GM21723 (cell line): ENCODE measurements around the gene EXT2.

ENCODE experiments used
- ATAC-seq: cut with Tn5 transposase; IDR thresholded peaks from one replicate; pipeline ENCODE4 v1.9.1; 2021; ENCODE audit warnings: mild to moderate bottlenecking, moderate library complexity; ENCODE audit not compliant: unreplicated experiment

Gene EXT2

DNA sequence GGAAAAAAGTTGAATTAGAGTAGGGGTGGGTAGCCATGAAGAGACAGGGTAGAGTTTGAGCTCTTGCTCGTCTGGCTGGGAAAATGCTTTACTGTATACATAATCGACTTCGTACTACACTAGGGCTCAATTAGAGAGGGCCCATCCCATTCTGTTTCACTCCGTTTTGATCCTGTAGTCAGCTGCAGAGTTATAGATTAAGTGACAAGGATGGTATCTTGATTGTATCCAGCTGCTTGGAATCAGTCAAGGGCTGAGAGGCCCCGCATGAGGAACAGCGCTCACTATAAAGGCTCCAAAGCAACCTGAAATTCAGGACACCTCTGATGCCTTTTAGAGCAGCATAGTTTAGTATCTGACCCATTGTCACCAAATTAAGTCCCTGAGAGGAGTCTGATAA lies 132.9 kb downstream of the EXT2 start:
- ATAC-seq: no peak

GRCh38 chr11:44229098-44229497 lies 133.6 kb downstream of the EXT2 start:
- no peak for ATAC-seq

- no peak for ATAC-seq
Observed at GRCh38 chr11:44229624-44230023, 134.1 kb downstream of the EXT2 start.

DNA sequence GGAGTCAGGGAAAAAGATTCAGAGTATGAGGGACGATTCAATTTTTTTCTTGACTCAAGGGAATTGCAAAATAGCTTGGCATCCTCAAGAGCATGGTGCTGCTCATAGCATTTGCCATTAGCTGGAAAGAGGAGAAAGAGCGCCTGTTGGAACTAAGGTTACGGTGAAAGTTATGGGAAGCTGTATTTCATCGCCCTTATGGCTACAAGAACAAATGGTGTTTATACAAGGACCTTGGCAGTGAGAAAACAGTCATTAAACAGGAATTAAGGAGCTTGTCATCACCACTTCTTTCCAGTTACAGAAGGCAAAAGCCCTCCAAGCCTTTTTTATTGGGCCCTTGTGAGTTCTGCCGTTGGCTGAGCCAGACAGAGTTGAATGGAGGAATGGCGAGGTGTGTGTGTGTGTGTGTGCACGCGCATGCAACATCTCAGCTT lies 140.3 kb downstream of the EXT2 start:
- ATAC-seq: no peak

DNA sequence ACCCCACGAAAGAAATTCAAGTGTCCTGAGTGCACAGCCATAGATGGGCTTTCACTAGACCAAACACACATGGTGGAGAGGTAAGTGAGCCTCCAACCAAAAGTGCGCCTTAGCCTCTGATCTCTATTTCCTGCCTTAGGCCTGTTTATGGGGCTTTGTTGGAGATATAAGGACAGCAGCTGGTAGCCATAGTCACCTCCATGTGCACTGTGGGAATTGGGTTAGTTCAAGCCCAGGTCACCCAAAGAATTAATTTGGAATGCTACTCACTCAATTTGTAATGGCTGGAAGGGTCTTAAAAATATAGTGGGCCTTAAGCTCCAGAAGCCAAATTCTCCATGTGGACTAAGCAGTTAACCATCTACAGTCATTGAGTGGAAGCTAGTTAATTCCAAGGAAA lies 140.8 kb downstream of the EXT2 start:
- ATAC-seq: no peak

DNA sequence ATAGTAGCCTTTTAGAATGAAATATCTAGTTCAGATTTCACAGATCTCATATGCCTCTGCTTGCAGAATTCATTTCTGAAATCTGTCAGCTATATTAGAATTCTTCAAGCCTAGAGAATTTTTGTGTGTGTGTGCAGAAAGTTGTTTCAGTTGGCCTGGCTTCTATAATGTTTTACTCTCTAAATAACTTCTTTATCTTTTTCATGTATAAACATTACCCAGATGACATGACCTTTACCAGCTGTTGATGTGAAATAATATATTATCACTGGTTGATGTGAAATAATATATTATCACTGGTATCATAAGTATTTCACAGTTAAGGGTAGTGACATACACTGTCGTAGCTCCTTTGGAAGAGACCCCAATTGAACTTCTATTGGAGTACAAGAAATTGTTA lies 141.7 kb downstream of the EXT2 start:
- ATAC-seq: no peak

GRCh38 chr11:44241851-44242250 lies 146.4 kb downstream of the EXT2 start:
- no peak for ATAC-seq

- ATAC-seq: no peak
Observed at GRCh38 chr11:44243086-44243485, 147.6 kb downstream of the EXT2 start.

DNA sequence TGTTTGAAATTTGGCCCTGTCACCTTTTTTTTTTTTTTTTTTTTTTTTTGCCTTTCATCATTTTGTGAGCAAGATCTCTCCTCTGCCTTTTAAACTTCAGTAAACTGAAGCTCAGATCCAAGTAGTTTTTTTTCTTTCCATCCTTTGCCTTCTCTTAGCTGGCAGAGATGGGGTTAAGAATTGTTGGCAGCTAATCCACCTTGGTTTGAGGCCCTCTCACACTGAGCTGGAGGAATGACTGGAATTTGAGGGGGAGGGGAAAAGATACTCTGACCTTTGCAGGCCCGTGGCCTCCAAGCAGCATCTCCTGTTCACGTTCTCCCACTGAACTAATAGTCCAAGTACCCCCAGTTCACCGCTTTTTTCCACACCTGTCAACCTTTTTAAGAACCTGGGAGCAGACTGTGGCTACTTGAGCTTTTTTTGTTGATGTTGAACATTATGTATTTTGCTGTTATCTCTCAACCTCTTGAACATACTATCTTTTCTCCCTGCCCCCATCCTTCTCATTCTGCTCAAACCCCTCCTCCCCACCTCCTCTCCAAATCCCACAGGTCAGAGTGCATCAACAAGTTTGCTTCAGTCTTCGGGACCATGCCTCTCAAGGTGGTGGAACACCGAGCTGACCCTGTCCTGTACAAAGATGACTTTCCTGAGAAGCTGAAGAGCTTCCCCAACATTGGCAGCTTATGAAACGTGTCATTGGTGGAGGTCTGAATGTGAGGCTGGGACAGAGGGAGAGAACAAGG lies 148.3 kb downstream of the EXT2 start:
- no peak for ATAC-seq

GRCh38 chr11:44244639-44245310 lies 149.3 kb downstream of the EXT2 start:
- no peak for ATAC-seq

DNA sequence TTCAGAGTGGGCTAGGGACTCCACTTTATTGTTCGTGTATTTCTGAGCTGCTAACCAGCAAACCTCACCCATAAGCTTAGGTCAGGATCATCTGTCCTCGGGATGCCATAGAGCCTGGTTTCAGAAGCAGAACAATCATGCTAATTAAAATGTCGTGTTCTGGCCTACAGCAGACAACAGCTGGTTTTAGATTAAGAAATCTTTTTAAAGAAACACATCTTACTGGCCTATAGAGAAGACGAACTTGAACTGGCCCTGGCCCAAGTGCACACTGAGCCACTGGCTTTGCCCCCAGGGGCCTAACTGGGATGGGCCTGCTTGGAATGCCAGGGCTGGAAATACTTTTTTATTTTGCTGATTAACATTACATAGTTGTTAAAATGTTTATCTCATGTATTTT lies 151.2 kb downstream of the EXT2 start:
- ATAC-seq: no peak

DNA sequence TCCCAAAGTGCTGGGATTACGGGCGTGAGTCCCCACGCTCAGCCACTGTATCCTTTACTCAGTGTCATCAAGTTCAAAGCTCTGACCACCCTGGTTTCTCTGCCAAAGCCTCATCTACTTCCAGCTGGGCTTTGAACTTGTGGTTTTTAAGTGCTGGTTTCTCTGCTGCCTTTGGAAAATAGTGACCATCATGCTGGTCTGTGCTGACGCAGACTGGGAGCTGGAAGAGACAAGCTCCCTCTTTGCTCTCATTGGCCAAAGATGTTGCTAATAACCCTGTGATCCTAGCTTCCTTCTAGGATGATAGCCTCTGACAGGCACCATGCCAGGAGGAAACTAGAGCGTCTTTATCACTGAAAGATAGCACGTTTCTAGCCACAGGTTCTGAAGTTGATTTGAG lies 152.0 kb downstream of the EXT2 start:
- ATAC-seq: no peak

DNA sequence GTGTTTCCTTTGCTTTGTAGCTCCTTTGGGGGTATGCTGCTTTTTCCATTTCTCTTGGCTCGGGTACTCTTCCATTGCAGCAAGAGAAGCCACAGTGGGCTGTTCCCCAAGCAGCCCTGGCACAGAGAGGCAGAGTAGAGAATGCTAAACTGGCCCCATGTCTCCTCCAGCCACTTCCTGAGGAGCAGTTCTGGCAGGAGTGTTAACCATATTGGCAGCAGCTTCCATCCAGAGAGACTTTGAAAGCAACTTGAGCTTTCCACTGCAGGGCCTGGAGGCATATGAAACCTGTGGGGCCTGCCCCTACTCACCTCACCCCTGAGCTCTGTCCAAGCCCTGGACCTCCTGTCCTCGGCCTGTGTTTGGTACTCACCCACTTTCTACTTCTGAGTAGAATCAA lies 152.6 kb downstream of the EXT2 start:
- no peak for ATAC-seq

DNA sequence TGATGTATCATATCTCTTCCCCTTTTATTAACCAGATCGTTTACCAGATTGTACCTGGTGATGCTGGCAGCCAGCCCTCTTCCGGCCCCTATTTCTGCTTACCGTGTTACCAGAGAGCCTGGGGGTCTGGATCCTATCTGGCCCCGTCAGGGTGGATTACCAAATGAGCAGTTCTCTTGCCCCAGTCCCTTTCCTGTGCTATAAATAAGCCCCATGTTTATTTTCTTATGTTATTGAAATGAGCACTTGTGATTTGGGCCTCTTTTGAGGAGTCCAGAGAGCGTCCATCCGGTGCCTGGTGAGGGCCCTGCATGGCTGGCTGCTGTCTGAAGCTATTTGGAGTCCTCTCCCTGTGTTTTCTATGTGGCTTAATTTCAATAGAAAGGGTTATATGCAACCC lies 154.9 kb downstream of the EXT2 start:
- no peak for ATAC-seq

GRCh38 chr11:44252999-44253602 lies 157.6 kb downstream of the EXT2 start:
- ATAC-seq: no peak

GRCh38 chr11:44255406-44256071 lies 160.1 kb downstream of the EXT2 start:
- ATAC-seq: no peak

DNA sequence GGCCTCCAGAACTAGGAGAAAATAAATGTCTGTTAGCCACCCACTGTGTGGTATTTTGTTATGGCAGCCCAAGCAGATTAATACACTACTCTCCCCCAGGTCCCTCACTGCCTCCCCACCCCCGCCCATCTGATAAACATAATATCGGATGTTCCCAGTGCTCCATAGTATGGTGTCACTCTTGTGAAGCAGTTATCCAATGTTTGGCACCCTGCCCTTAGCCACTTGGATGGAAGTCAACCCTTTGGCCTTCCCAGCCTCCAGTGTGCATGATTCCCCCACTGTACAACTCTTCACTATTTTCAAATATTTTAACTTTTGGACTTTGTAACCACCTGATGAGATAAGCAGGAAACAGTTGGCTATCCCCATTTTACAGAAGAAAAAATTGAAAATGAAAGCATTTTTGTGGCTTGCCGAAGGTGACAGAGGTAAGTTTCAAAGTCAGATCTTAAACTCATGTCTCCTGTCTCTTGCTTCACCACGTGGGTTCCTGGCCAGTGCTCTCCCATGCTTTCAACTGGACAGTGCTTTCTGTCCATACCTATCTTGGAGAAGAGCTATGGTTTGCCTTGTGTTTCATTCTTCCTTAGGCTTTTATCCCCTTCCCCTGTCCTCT lies 161.3 kb downstream of the EXT2 start:
- no peak for ATAC-seq

DNA sequence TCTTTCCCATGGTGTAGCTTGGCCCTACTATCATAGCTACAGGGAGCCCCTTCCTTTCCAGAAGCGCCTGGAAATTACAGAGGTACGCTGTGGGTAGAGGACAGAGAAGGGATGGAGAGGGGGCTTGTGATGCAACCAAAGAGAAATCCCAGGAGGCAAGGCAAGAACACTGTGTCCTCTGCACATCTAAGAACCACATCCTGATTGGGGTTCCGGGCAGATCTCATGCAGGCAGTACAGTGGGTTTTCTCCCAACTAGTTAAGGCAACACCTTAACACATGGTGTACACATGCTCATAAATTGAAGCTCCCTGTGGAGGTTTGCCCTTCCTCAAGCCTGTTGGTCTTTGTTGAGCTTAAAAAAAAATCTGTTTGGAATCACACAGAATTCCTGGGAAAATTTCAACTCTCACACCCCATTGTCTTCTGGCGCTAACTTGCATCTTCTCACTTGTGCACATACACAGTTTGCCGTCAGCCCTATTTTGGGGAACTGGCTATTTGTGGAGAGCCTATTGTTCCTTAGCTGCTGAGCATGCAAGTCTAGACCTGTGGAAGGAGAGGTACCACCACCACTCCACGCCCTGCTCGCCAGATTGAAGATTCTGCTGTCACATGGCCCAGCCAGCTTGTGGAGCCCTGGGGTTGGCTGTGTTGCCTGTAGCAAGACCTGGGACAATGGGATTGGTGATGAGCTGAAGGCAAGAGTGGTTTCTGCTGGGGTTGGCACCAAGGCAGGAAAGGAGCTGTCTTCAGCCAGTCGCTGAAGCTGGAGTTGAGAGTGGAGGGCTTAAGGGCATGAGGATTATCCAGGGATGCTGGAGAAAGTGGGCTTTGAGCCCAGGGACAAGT lies 162.1 kb downstream of the EXT2 start:
- no peak for ATAC-seq

DNA sequence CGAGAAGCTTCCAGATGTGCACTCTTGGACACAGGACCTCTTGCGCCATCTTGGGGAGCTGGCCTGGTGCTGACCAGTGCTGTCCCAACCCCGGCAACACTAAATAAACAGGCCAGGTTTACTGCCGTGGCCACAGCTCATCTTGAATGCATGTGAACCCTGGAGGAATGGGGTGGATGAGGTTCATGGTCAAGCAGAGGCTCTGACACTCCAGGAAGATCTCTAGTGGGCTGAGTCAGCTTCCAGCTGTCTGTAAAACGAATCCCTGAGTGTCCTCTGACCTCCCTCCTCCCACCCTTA lies 162.7 kb downstream of the EXT2 start:
- ATAC-seq: no peak

DNA sequence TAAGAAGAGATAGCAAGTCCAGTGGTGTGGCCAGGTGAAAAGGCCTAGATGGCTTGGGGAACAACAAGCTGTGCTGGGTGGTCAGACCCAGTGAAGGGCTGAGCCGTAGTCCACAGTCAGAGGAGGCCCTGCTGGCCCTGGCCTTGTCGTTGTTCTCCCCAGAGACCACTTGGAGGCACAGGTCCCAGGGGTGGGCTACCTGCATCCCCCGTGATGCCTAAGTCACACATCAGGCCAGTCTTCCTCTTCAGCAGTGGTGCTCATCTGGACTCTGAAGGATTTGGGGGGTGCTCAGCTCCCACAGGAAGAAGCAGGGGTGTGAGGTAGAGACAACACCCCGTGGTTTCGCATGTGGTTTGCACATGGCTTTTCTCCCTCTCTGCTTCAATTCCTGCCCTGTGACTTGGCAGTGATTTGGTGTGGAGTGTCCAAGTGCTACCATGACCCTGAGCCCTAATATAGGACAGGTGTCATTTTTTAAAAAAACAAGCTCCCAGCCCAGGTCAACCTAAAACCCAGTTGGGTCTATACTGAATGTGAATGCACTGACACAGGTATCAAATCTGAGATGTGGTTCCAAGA lies 163.5 kb downstream of the EXT2 start:
- no peak for ATAC-seq
